Heart left ventricle (tissue), 16 donors: Measurements from ENCODE around the gene PARD3B. TPM values are rescaled to one million over a fixed set of nuclear protein-coding genes. Genes with fewer than 3 reads are reported as not detected.

Source experiments
- ATAC-seq, 4 donors: fragments of 200-7000 bp; cut with Tn5 transposase; one replicate each; pipeline ENCODE4 v1.9.1; 2020 to 2022; ENCODE audit warnings: moderate library complexity in 4 of 4, mild to moderate bottlenecking in 3 of 4, moderate number of reproducible peaks in 1 of 4
- DNase-seq, 5 donors: peaks; one replicate each; pipeline ENCODE4 v3.0.0-alpha.2; 2020
- H3K27ac ChIP-seq, 12 donors: fragments of 200-600 bp; sonication (generic) in 4 of 12; one replicate each; pipeline versions ENCODE4 v1.5.0 to v1.8.0; 2016 to 2022; ENCODE audit warnings: mild to moderate bottlenecking in 2 of 12
- H3K27me3 ChIP-seq, 9 donors: fragments of 200-600 bp; sonication (generic) in 2 of 9; one replicate each; pipeline versions ENCODE4 v1.5.1 to v1.8.0; 2016 to 2022; ENCODE audit warnings: mild to moderate bottlenecking in 3 of 9
- H3K36me3 ChIP-seq, 9 donors: fragments of 200-600 bp; sonication (generic) in 2 of 9; one replicate each; pipeline versions ENCODE4 v1.5.0 to v1.8.0; 2018 to 2022; ENCODE audit warnings: mild to moderate bottlenecking in 2 of 9
- H3K4me1 ChIP-seq, 12 donors: fragments of 200-600 bp; sonication (generic) in 4 of 12; one replicate each; pipeline versions ENCODE4 v1.5.0 to v1.8.0; 2016 to 2022; ENCODE audit warnings: mild to moderate bottlenecking in 3 of 12
- H3K4me3 ChIP-seq, 12 donors: fragments of 200-600 bp; sonication (generic) in 4 of 12; one replicate each; pipeline versions ENCODE4 v1.5.0 to v1.8.0; 2017 to 2022; ENCODE audit warnings: mild to moderate bottlenecking in 9 of 12, moderate library complexity in 4 of 12
- H3K9me3 ChIP-seq, 12 donors: fragments of 200-600 bp; sonication (generic) in 4 of 12; one replicate each; pipeline versions ENCODE4 v1.5.0 to v1.8.0; 2016 to 2022; ENCODE audit warnings: mild to moderate bottlenecking in 1 of 12
- POLR2A ChIP-seq, 2 donors: fragments of 450-650 bp; IDR thresholded peaks; one replicate each; pipeline ENCODE4 v1.6.1; 2017; ENCODE audit warnings: antibody characterized with exemption in 2 of 2, mild to moderate bottlenecking in 2 of 2, moderate library complexity in 2 of 2
- WGBS, 4 donors: extraction: QIAGEN DNeasy Blood & Tissue Kit in 2 of 4; methylation state at CpG; one replicate each; pipeline versions ENCODE4 v1.1.5 to v1.1.7; 2013 to 2018; 5-methylcytosine and 5-hydroxymethylcytosine counted together
- intact Hi-C, 10 donors: fragments of 100-400 bp; cut with DNase I; formaldehyde crosslinking; loops; one replicate each; pipeline versions ENCODE4 v1.11.1 to v1.14.2; 2022
- polyA plus RNA-seq, 2 donors: library from polyadenylated mRNA; stranded (reverse); fragments of 200-250 nt; gene quantifications; one replicate each; pipeline ENCODE4 v1.2.3, GENCODE V29; 2013
- total RNA-seq, 9 donors: library from RNA; depleted of rRNA in 2 of 9; stranded (reverse); fragments of >200 nt in 2 of 9; fragmentation: NEBNext Ultra II Directional in 3 of 9; extraction: Animal tissue kit (Norgen Biotek cat#: 25700) in 3 of 9; gene quantifications; one replicate each; pipeline versions ENCODE4 v1.1.0 to v1.2.4, GENCODE V29; 2016 to 2023
- TF ChIP-seq, protein P1 (sequence below), 12 donors: fragments of 200-600 bp; sonication (generic) in 4 of 12; IDR thresholded peaks; one replicate each; pipeline versions ENCODE4 v1.5.0 to v1.8.0; 2018 to 2022; ENCODE audit warnings: antibody characterized with exemption in 12 of 12, mild to moderate bottlenecking in 5 of 12
- donor health status: ischemic (EF 13 %, LVEDD 7.1; RV severe dilation, severe dysfunction).
- donor health status: healthy with polysubstance abuse.
- donor health status: DM: no; HTN: yes; CAD: no.
- donor health status: DM: no; HTN: no; CAD: no.
- donor health status: ischemic (EF 25% LVEDD 6.9; RV normal size, moderate dysfunction).
- donor health status: ischemic (EF 25% LVEDD 5.7; RV mildly dilated, moderate dysfunction).
- donor health status: healthy.
- donor health status: DM: yes; HTN: yes; CAD: no.
- donor health status: ischemic (EF 35%, LVEDD 5.7; RV mildly dilated, moderate dysfunction).
- donor health status: nonischemic (EF 11% LVEDD 7.7; RV severe dilation, severe dysfunction).
- donor health status: DM: yes; HTN: yes; CAD: no.
- donor health status: PGD.
- donor health status: ischemic (EF 29% LVEDD 5.4; RV normal size, mild dysfunction).
- donor health status: nonischemic (EF 23%, LVEDD 6.1; RV moderate dilation, normal function).

The PARD3B gene
- total and polyA plus RNA-seq, 11 donors: 0.71 to 15.1 (median 6.2) TPM

DNA sequence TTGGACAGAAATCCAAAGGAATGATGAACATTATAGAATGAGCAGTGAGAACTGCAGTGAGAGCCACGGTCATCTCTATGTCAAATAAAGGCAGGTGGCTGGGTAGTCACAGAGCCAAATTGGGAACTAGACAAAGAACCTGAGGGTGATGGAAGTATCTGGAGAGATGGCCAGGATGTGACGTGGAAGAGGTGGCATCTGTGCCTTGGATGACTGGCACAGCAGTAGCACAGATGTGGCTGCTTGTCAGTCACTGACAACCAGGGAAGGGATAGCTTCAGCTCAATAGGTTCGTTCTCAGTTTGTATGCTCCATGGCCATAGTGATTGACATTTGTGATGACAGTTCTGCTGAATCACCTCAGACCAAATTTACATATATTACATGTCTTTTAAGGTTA lies 172.3 kb downstream of the PARD3B start:
- TF ChIP-seq POLR2A (IDR thresholded peaks at IDR 0.05): no peak
- TF ChIP-seq, protein P1, sequence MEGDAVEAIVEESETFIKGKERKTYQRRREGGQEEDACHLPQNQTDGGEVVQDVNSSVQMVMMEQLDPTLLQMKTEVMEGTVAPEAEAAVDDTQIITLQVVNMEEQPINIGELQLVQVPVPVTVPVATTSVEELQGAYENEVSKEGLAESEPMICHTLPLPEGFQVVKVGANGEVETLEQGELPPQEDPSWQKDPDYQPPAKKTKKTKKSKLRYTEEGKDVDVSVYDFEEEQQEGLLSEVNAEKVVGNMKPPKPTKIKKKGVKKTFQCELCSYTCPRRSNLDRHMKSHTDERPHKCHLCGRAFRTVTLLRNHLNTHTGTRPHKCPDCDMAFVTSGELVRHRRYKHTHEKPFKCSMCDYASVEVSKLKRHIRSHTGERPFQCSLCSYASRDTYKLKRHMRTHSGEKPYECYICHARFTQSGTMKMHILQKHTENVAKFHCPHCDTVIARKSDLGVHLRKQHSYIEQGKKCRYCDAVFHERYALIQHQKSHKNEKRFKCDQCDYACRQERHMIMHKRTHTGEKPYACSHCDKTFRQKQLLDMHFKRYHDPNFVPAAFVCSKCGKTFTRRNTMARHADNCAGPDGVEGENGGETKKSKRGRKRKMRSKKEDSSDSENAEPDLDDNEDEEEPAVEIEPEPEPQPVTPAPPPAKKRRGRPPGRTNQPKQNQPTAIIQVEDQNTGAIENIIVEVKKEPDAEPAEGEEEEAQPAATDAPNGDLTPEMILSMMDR (IDR thresholded peaks at IDR 0.05): no peak
- H3K27me3 ChIP-seq: no peaks in the 10 kb centered on the region
- H3K27ac ChIP-seq: no peak overlapping the region
- H3K4me1 ChIP-seq: no peaks in the 10 kb centered on the region
- ATAC-seq (no peak), DNase-seq (no peak)
- intact Hi-C loops: no loop called here
- 93 to 99% (median 96%) methylated on average over 3 of the region's 3 CpGs for WGBS, 4 donors
- H3K36me3 ChIP-seq: no peaks in the 10 kb centered on the region
- H3K4me3 ChIP-seq: no peak overlapping the region
- no peaks in the 10 kb centered on the region for H3K9me3 ChIP-seq

DNA sequence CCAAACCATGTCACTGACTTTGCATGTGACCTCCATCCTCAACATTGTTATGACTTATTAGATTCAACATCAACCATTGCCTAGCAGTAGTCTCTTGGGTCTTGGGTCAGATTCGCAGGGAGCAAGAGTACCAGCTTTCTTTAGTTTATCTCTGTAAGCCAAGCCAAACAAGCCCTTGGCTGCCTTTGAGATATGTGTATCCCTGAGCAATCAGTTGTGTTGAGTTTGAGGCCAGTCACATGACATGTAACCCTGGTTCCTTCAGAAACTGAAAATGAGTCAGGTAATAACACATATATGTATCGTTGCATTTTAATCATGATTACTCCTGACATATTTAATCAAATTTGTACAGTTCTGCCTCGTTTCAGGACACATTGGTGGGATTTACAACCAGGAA lies 173.3 kb downstream of the PARD3B start:
- Histone ChIP-seq H3K36me3 (no peaks in the 10 kb centered on the region), H3K4me3 (no peak overlapping the region), H3K9me3 (no peaks in the 10 kb centered on the region), H3K4me1 (no peaks in the 10 kb centered on the region), H3K27ac (no peak overlapping the region), H3K27me3 (no peaks in the 10 kb centered on the region)
- ATAC-seq: no peak
- WGBS, 4 donors: 84 to 95% (median 89%) methylated on average over 3 of the region's 3 CpGs
- no peak for DNase-seq
- no peak for TF ChIP-seq POLR2A (IDR thresholded peaks at IDR 0.05)
- TF ChIP-seq, protein P1 (IDR thresholded peaks at IDR 0.05): no peak
- intact Hi-C loops: no loop called here

DNA sequence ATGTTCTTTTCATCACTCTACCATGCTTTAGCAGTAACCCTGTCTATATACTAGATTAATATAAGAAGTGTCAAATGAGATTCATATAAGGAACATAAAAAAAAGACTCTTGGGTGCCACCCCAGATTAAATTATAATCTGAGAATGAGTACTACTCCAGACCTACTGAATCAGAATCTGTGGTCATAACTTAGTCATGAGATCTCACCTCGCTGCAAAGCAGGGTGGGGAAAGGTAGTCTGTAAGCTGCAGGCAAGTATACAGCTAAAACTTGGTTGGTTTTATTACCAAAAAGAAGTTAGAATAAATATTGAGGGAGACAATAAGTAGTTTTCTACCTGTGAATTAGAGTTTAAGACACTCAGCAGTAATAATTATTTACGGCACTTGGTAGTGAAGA lies 175.6 kb downstream of the PARD3B start:
- WGBS, 4 donors: 95 to 98% (median 97%) methylated on average over 2 of the region's 2 CpGs
- ATAC-seq: no peak
- intact Hi-C loops: no loop called here
- TF ChIP-seq POLR2A (IDR thresholded peaks at IDR 0.05): no peak
- TF ChIP-seq, protein P1 (IDR thresholded peaks at IDR 0.05): no peak
- no peaks in the 10 kb centered on the region for H3K4me1 ChIP-seq
- no peaks in the 10 kb centered on the region for H3K9me3 ChIP-seq
- no peak for DNase-seq
- no peaks in the 10 kb centered on the region for H3K36me3 ChIP-seq
- no peak overlapping the region for H3K4me3 ChIP-seq
- H3K27me3 ChIP-seq: no peaks in the 10 kb centered on the region
- H3K27ac ChIP-seq: no peak overlapping the region

DNA sequence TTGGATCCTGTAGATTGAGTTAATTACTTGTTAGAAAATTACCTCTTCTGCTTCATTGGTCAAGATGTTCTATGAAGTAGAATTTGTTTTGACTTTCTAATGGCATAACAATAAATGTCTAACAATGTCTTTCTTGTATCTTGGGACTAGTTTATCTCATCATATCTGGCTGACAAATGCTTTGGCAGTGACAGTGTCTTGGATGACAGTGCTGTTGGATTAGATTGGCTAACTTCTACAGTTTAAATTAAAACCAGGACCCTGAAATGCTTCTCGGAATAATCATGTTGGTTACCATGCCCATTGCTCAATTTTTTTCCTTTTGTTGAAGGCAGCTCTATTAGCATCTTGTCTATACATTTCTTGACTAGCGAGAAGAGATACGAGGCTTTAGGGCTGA lies 176.9 kb downstream of the PARD3B start:
- intact Hi-C loops: no loop called here
- TF ChIP-seq, protein P1 (IDR thresholded peaks at IDR 0.05): no peak
- no peak for TF ChIP-seq POLR2A (IDR thresholded peaks at IDR 0.05)
- no peak for ATAC-seq
- H3K4me1 ChIP-seq: no peaks in the 10 kb centered on the region
- H3K27ac ChIP-seq: no peak overlapping the region
- no peaks in the 10 kb centered on the region for H3K36me3 ChIP-seq
- no peaks in the 10 kb centered on the region for H3K27me3 ChIP-seq
- WGBS, 4 donors: 87 to 97% (median 91%) methylated on average over 3 of the region's 3 CpGs
- DNase-seq: no peak
- no peak overlapping the region for H3K4me3 ChIP-seq
- H3K9me3 ChIP-seq: no peaks in the 10 kb centered on the region
